Epithelial cell of proximal tubule (primary cell): ENCODE data around the gene LDLRAD4. TPM values are rescaled to one million over a fixed set of nuclear protein-coding genes. Genes with fewer than 3 reads are reported as not detected.

Experiments
- DNase-seq: peaks from one replicate; pipeline ENCODE4 v3.0.0-alpha.2; 2011; ENCODE audit warnings: low read depth
- H3K4me3 ChIP-seq: 2 replicates; pipeline ENCODE4 v1.5.1; 2011; ENCODE audit warnings: low read depth, mild to moderate bottlenecking, low read length
- total RNA-seq: library from RNA; depleted of rRNA; stranded (reverse); fragments of >200 nt; gene quantifications from 2 replicates; pipeline ENCODE4 v1.2.3, GENCODE V29; 2015
- TF ChIP-seq, protein P1 (sequence below): conservative IDR thresholded peaks from 2 replicates; pipeline ENCODE4 v1.5.1; 2012; ENCODE audit warnings: low read depth, mild to moderate bottlenecking, low read length

Gene LDLRAD4
- total RNA-seq, 1 donor from 2014 or later, result under 0.01 TPM

DNA sequence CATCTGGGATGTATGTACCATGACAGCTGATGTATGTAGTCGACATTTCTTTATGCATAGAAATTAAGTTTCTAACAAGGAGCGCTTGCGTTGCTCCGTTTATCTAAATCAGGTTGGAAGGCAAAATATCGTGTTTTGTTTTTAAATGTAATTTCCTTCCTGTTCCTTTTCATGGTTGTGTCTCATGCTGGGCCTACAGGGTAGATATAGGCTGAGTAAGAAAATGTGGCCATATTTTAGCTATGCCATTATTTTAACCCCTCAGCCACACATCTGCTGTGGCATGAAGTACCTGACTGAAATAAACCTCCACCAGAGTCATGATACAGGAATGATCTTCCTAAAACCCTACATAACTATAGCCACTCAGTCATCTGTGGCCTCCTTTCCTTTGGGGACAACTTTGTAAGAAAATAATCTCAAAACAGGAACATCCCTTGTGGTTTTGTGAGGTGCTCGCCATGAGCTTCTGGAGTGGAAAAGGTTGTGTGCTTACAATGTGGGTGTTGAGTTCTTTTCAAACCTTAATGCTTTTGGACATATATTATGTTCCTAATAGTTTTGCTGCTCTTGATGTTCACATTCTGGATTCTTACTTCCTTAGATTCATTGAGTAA lies 293.5 kb downstream of the LDLRAD4 start:
- H3K4me3 ChIP-seq, result no peak overlapping the region
- TF ChIP-seq, protein P1, sequence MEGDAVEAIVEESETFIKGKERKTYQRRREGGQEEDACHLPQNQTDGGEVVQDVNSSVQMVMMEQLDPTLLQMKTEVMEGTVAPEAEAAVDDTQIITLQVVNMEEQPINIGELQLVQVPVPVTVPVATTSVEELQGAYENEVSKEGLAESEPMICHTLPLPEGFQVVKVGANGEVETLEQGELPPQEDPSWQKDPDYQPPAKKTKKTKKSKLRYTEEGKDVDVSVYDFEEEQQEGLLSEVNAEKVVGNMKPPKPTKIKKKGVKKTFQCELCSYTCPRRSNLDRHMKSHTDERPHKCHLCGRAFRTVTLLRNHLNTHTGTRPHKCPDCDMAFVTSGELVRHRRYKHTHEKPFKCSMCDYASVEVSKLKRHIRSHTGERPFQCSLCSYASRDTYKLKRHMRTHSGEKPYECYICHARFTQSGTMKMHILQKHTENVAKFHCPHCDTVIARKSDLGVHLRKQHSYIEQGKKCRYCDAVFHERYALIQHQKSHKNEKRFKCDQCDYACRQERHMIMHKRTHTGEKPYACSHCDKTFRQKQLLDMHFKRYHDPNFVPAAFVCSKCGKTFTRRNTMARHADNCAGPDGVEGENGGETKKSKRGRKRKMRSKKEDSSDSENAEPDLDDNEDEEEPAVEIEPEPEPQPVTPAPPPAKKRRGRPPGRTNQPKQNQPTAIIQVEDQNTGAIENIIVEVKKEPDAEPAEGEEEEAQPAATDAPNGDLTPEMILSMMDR, result no peak
- DNase-seq, result no peak

DNA sequence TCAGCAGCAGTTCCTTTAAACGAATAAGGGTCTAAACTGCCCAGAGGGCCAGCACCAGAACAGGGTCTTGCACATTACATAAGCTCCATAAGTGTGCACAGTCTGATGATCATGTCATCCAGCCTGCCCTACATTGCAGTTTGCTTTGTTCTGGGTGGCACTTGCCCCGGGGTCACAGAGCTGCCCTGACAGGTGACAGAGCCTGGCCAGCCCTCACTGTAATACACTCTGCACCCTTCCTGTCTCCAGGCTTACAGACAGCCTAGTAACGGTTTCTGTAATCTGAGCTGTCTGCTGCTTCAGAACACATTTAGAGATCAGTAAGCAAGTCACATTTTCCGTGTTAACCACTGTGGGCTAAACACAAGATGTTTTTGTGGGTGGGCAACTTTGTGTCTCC lies 294.5 kb downstream of the LDLRAD4 start:
- TF ChIP-seq, protein P1, result no peak
- DNase-seq, result no peak
- H3K4me3 ChIP-seq, result no peak overlapping the region

DNA sequence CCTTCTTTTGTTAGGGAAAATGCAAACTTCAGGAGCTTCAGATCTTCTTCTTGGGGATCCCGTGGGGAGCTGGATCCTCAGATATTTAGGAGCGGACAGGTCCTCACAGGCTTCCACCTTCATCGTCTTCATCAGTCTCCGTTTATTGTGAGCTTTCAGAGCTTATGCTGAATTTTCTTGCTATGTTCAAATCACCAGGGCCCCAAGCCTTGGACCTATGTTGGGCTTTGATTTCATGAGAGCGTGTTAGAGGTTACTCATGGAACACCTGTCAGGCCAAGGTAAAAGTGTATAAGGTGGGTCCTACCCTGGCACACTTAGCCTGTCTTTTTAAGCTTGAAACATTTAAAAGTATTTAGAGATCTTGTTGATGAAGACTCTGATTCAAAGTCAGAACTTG lies 294.9 kb downstream of the LDLRAD4 start:
- TF ChIP-seq, protein P1, result no peak
- no peak overlapping the region for H3K4me3 ChIP-seq
- DNase-seq, result no peak

DNA sequence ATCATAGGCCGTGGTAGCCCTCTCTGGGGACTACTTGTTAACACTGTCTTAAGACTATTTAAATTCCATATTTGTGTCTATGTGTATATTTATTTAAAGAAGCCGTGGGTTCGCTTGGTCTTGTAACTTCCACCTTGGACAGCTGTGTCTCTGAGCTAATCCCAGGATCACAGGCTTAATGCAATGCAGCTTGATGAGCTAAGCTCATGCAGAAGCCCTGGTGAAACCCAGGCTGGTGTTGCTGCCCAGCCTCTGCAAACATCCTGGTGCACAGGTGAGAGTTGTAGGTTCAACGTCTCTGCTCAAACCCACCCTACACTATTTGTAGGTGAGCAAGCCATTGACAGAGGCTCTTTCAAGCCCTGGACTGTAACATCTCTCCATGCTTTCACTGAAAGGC lies 296.0 kb downstream of the LDLRAD4 start:
- no peak for DNase-seq
- no peak overlapping the region for H3K4me3 ChIP-seq
- TF ChIP-seq, protein P1, result no peak

DNA sequence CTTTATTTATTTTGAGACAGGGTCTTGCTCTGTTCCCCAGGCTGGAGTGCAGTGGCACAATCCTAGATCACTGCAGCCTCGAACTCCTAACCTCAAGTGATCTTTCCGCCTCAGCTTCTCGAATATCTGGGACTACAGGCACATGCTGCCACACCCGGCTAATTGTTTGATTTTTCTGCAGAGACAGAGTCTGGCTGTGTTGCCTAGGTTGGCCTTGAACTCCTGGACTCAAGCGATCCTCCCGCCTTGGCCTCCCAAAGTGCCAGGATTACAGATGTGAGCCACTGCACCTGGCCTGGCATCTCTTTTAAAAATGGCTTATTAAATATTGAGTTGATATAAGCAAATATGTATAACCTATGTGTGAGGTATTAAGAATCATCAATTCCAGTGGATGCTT lies 298.3 kb downstream of the LDLRAD4 start:
- no peak overlapping the region for H3K4me3 ChIP-seq
- no peak for DNase-seq
- TF ChIP-seq, protein P1, result no peak

DNA sequence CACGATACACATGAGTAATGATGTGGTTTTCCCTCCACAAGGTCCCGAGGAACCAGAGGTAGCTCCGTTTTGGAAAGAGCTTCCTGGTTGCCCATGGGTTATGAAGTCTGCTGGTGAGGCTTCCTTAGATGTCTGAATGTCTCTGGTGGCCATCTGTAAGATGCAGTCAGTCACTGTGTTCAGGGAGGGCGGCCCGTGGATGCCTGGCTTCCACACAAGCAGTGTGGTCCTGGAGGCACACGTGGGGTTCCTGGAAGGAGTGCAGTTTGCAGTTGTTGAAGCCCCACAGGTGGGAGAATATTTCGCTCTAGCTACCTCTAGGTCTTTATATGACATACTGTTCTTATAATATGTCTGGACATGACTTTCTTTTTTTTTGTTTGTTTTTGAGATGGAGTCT lies 298.8 kb downstream of the LDLRAD4 start:
- TF ChIP-seq, protein P1, result no peak
- H3K4me3 ChIP-seq, result no peak overlapping the region
- no peak for DNase-seq

DNA sequence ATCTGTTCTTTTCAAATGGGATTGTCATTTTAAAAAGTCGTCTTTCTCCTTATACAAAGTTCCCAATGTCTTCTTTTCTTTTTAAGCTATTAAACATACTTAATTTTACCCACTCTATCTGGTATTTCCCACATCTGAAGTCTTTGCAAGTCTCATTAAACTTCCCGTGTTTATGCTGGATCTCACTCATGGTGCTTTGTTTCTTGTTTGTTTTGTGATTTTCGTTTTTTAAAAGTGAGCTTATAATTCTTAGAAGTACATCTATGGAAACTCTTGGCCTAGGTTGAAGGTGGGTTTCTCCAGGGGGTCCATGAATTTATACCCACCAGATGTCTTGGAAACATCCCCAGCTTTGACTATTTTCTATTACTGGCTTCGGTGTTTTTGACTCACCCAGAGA lies 299.8 kb downstream of the LDLRAD4 start:
- no peak for DNase-seq
- no peak overlapping the region for H3K4me3 ChIP-seq
- TF ChIP-seq, protein P1, result no peak
